ENCODE measurements around the gene RIC8B.

Gene RIC8B

GRCh38 chr12:106907411-106907810 lies 132.9 kb downstream of the RIC8B start:
- in situ Hi-C loops (cut with HindIII; ENCODE audit: low sequenced_read_pairs), result no loop called here
- no peak overlapping the region for H3K4me3 ChIP-seq (ENCODE audit: low read depth, low read length)
- TF ChIP-seq, protein P1, sequence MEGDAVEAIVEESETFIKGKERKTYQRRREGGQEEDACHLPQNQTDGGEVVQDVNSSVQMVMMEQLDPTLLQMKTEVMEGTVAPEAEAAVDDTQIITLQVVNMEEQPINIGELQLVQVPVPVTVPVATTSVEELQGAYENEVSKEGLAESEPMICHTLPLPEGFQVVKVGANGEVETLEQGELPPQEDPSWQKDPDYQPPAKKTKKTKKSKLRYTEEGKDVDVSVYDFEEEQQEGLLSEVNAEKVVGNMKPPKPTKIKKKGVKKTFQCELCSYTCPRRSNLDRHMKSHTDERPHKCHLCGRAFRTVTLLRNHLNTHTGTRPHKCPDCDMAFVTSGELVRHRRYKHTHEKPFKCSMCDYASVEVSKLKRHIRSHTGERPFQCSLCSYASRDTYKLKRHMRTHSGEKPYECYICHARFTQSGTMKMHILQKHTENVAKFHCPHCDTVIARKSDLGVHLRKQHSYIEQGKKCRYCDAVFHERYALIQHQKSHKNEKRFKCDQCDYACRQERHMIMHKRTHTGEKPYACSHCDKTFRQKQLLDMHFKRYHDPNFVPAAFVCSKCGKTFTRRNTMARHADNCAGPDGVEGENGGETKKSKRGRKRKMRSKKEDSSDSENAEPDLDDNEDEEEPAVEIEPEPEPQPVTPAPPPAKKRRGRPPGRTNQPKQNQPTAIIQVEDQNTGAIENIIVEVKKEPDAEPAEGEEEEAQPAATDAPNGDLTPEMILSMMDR (IDR thresholded peaks at IDR 0.05; ENCODE audit: low read depth, low read length), result no peak
- no peak for DNase-seq (ENCODE audit: low read depth, low spot score)

GRCh38 chr12:106907846-106908245 lies 133.4 kb downstream of the RIC8B start:
- H3K4me3 ChIP-seq (ENCODE audit: low read depth, low read length), result no peak overlapping the region
- TF ChIP-seq, protein P1 (IDR thresholded peaks at IDR 0.05; ENCODE audit: low read depth, low read length), result no peak
- in situ Hi-C loops (cut with HindIII; ENCODE audit: low sequenced_read_pairs), result no loop called here
- DNase-seq (ENCODE audit: low read depth, low spot score), result no peak

GRCh38 chr12:106908561-106908960 lies 134.1 kb downstream of the RIC8B start:
- H3K4me3 ChIP-seq (ENCODE audit: low read depth, low read length), result no peak overlapping the region
- in situ Hi-C loops (cut with HindIII; ENCODE audit: low sequenced_read_pairs), result no loop called here
- no peak for DNase-seq (ENCODE audit: low read depth, low spot score)
- TF ChIP-seq, protein P1 (IDR thresholded peaks at IDR 0.05; ENCODE audit: low read depth, low read length), result no peak

DNA sequence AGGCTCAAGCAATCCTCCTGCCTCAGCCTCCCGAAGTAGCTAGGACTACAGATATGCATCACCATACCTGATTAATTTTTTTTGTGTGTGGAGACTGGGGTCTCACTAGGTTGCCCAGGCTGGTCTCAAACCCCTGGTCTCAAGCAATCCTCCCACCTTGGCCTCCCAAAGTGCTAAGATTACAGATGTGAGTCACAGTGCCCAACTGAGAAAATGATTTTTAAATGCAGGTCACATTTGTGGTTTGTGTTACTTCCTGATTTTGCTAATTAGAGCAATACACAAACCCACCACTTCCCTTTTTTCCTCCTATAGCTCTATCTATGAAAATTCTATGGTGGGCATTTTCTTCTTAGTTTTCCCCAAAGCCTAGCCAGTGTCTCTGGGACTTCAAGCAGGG lies 135.7 kb downstream of the RIC8B start:
- no peak overlapping the region for H3K4me3 ChIP-seq (ENCODE audit: low read depth, low read length)
- DNase-seq (ENCODE audit: low read depth, low spot score), result no peak
- in situ Hi-C loops (cut with HindIII; ENCODE audit: low sequenced_read_pairs), result no loop called here
- TF ChIP-seq, protein P1 (IDR thresholded peaks at IDR 0.05; ENCODE audit: low read depth, low read length), result no peak

GRCh38 chr12:106911581-106911980 lies 137.1 kb downstream of the RIC8B start:
- no peak overlapping the region for H3K4me3 ChIP-seq (ENCODE audit: low read depth, low read length)
- DNase-seq (ENCODE audit: low read depth, low spot score), result no peak
- in situ Hi-C loops (cut with HindIII; ENCODE audit: low sequenced_read_pairs), result no loop called here
- TF ChIP-seq, protein P1 (IDR thresholded peaks at IDR 0.05; ENCODE audit: low read depth, low read length), result no peak

DNA sequence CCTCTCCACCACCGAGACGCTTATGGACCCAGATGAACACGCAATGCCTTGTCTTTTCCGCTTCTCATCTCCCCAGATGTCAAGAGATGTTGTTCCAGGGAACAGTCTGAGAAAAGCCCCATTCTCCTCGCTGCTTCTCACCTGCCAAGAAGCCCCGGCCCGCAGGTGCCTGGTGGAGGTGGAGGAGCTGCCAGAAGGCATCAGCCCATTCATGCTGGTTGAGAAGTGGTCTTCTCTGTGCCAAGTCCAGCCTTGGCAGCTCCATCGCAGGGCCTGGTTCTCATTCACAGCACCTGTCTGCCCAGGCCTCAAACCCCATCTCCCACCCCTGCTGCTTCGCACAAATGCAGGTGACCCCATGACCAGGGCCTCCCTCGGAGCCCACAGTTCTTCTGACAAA lies 139.0 kb downstream of the RIC8B start:
- no peak overlapping the region for H3K4me3 ChIP-seq (ENCODE audit: low read depth, low read length)
- in situ Hi-C loops (cut with HindIII; ENCODE audit: low sequenced_read_pairs), result no loop called here
- no peak for DNase-seq (ENCODE audit: low read depth, low spot score)
- TF ChIP-seq, protein P1 (IDR thresholded peaks at IDR 0.05; ENCODE audit: low read depth, low read length), result no peak
